ENCODE data around the gene PLA2G4E.

Gene PLA2G4E

GRCh38 chr15:41945731-41946130, 75.1 kb downstream of the PLA2G4E start:
- 86 to 89% methylated on average over 11 of the region's 11 CpGs for whole genome bisulfite sequencing, 2 experiments
- Histone ChIP-seq H3K4me3 (ENCODE audit: insufficient read depth, low read depth, low read length) (no peak overlapping the region), H3K27me3 (ENCODE audit: control insufficient read depth, insufficient read depth, low read length, poor library complexity, severe bottlenecking) (no peaks in the 10 kb centered on the region), H3K36me3 (ENCODE audit: control insufficient read depth, insufficient read depth, low read length) (no peaks in the 10 kb centered on the region), H3K4me1 (ENCODE audit: control insufficient read depth, insufficient read depth, low read length) (peaks cover 55% of the 10 kb centered on the region), H3K9me3 (ENCODE audit: control insufficient read depth, low read length) (no peaks in the 10 kb centered on the region), H3K27ac (ENCODE audit: insufficient read depth, low read depth, low read length, poor library complexity, severe bottlenecking) (no peak overlapping the region)

DNA sequence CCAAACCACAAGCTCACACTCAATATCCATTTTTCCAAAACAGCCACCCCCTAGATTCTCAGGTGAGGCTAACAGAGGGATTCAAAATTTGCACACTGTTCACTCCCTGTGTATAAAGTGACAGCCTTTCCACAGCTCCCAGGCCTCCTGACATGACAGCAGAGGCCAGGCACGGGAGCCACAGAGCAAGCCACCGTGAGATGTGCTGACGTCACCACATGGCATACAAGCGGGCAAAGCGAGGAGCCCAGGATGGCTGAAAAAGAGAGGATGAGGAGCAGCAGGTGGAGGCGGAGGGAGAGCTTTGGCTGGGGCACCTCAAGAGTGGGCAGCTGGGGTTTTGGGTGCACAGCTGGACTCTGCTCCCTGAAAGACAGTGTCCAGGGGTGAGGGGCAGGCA, 75.6 kb downstream of the PLA2G4E start:
- H3K27ac ChIP-seq (ENCODE audit: insufficient read depth, low read depth, low read length, poor library complexity, severe bottlenecking) = no peak overlapping the region
- H3K4me1 ChIP-seq (ENCODE audit: control insufficient read depth, insufficient read depth, low read length) = peaks cover 54% of the 10 kb centered on the region
- H3K36me3 ChIP-seq (ENCODE audit: control insufficient read depth, insufficient read depth, low read length) = no peaks in the 10 kb centered on the region
- H3K4me3 ChIP-seq (ENCODE audit: insufficient read depth, low read depth, low read length) = no peak overlapping the region
- H3K9me3 ChIP-seq (ENCODE audit: control insufficient read depth, low read length) = no peaks in the 10 kb centered on the region
- H3K27me3 ChIP-seq (ENCODE audit: control insufficient read depth, insufficient read depth, low read length, poor library complexity, severe bottlenecking) = no peaks in the 10 kb centered on the region
- WGBS, 2 experiments = 91 to 96% methylated on average over 6 of the region's 6 CpGs

DNA sequence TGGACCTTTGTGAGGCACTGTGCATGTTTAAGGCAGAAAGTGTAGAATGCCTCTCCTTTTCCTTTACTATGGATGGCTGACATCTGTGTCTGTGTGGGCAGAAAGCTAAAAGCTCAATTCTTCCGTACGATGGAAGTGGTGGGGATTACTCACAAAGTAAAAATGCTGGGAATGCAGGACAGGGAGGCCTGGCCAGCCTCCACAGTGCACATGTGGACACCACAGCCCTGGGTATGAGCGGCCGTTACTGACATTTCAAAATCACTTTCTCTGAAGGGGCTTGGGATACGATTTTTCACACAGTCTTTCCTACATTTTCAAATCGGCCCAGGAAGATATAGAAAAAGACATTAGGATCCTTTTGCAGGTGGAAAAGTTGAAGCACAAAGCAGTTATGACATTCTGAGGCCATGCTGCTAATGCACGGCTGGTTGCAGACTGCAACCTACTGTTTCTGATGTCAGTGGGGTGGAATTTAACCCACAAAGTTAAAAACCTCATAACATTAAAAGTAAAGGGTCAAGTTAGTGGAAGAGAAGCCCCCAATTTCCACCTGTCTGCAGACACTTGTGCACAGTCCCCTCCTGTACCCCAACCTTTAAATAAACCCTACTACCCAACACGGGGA, 76.4 kb downstream of the PLA2G4E start:
- H3K4me3 ChIP-seq (ENCODE audit: insufficient read depth, low read depth, low read length) = no peak overlapping the region
- H3K9me3 ChIP-seq (ENCODE audit: control insufficient read depth, low read length) = no peaks in the 10 kb centered on the region
- H3K27ac ChIP-seq (ENCODE audit: insufficient read depth, low read depth, low read length, poor library complexity, severe bottlenecking) = peak overlapping the region; percentile 20
- 80 to 84% methylated on average over 8 of the region's 8 CpGs for WGBS, 2 experiments
- H3K4me1 ChIP-seq (ENCODE audit: control insufficient read depth, insufficient read depth, low read length) = peaks cover 46% of the 10 kb centered on the region
- no peaks in the 10 kb centered on the region for H3K36me3 ChIP-seq (ENCODE audit: control insufficient read depth, insufficient read depth, low read length)
- no peaks in the 10 kb centered on the region for H3K27me3 ChIP-seq (ENCODE audit: control insufficient read depth, insufficient read depth, low read length, poor library complexity, severe bottlenecking)

DNA sequence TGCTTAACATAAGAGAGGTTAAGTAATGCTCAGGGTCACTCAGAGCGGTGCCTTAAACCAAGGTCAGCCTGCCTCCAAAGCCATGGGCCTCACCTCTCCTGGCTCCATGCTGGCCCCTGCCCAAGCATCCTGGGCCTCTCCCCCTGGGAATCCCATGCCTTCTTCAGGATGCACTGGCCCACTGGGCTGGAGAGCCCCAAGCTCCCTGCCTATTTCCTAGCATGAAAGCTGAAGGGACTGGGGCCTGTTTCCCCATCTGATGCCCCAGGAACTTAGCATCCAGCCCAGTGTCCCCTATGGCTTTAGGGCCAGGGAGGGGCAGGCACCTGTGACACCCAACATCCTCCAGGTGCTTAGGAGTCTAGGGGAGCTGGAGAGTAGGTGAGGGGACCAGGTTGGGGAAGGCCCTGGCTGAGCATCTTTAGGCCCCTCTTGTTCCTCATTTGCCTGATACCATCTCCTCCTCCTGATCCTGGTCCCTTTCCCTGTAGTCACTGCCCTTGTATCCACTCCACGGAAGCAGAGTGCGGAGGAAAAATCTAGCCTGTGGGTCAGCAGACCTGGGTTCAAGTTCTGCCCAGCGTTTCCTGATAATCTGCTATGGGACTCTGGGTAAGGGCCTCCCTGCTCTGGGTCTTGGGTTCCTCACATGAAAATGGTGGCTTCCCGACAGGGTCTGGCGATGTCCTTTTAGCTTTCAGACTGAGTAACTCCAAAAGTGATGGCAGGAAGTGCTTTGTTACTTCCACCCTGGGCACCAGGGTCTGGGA, 77.1 kb downstream of the PLA2G4E start:
- no peaks in the 10 kb centered on the region for H3K36me3 ChIP-seq (ENCODE audit: control insufficient read depth, insufficient read depth, low read length)
- H3K9me3 ChIP-seq (ENCODE audit: control insufficient read depth, low read length) = no peaks in the 10 kb centered on the region
- peaks cover 46% of the 10 kb centered on the region for H3K4me1 ChIP-seq (ENCODE audit: control insufficient read depth, insufficient read depth, low read length)
- peak overlapping the region; percentile 20 for H3K27ac ChIP-seq (ENCODE audit: insufficient read depth, low read depth, low read length, poor library complexity, severe bottlenecking)
- WGBS, 2 experiments = 94 to 96% methylated on average over 6 of the region's 6 CpGs
- H3K4me3 ChIP-seq (ENCODE audit: insufficient read depth, low read depth, low read length) = no peak overlapping the region
- no peaks in the 10 kb centered on the region for H3K27me3 ChIP-seq (ENCODE audit: control insufficient read depth, insufficient read depth, low read length, poor library complexity, severe bottlenecking)

- H3K27me3 ChIP-seq (ENCODE audit: control insufficient read depth, insufficient read depth, low read length, poor library complexity, severe bottlenecking) = no peaks in the 10 kb centered on the region
- WGBS, 2 experiments = 84 to 88% methylated on average over 7 of the region's 7 CpGs
- H3K4me3 ChIP-seq (ENCODE audit: insufficient read depth, low read depth, low read length) = no peak overlapping the region
- H3K9me3 ChIP-seq (ENCODE audit: control insufficient read depth, low read length) = no peaks in the 10 kb centered on the region
- no peaks in the 10 kb centered on the region for H3K36me3 ChIP-seq (ENCODE audit: control insufficient read depth, insufficient read depth, low read length)
- H3K27ac ChIP-seq (ENCODE audit: insufficient read depth, low read depth, low read length, poor library complexity, severe bottlenecking) = no peak overlapping the region
- H3K4me1 ChIP-seq (ENCODE audit: control insufficient read depth, insufficient read depth, low read length) = peaks cover 50% of the 10 kb centered on the region
Measured at GRCh38 chr15:41942886-41943285, 78.0 kb downstream of the PLA2G4E start.

GRCh38 chr15:41941644-41942415, 79.0 kb downstream of the PLA2G4E start:
- WGBS, 2 experiments = 70 to 72% methylated on average over 22 of the region's 22 CpGs
- H3K9me3 ChIP-seq (ENCODE audit: control insufficient read depth, low read length) = no peaks in the 10 kb centered on the region
- no peaks in the 10 kb centered on the region for H3K27me3 ChIP-seq (ENCODE audit: control insufficient read depth, insufficient read depth, low read length, poor library complexity, severe bottlenecking)
- no peaks in the 10 kb centered on the region for H3K36me3 ChIP-seq (ENCODE audit: control insufficient read depth, insufficient read depth, low read length)
- H3K4me1 ChIP-seq (ENCODE audit: control insufficient read depth, insufficient read depth, low read length) = peaks cover 52% of the 10 kb centered on the region
- no peak overlapping the region for H3K4me3 ChIP-seq (ENCODE audit: insufficient read depth, low read depth, low read length)
- peak overlapping the region; percentile 79 for H3K27ac ChIP-seq (ENCODE audit: insufficient read depth, low read depth, low read length, poor library complexity, severe bottlenecking)

- Histone ChIP-seq H3K27me3 (ENCODE audit: control insufficient read depth, insufficient read depth, low read length, poor library complexity, severe bottlenecking) (no peaks in the 10 kb centered on the region), H3K4me1 (ENCODE audit: control insufficient read depth, insufficient read depth, low read length) (peaks cover 44% of the 10 kb centered on the region), H3K4me3 (ENCODE audit: insufficient read depth, low read depth, low read length) (no peak overlapping the region), H3K27ac (ENCODE audit: insufficient read depth, low read depth, low read length, poor library complexity, severe bottlenecking) (no peak overlapping the region), H3K9me3 (ENCODE audit: control insufficient read depth, low read length) (no peaks in the 10 kb centered on the region), H3K36me3 (ENCODE audit: control insufficient read depth, insufficient read depth, low read length) (no peaks in the 10 kb centered on the region)
- WGBS, 2 experiments = 93 to 94% methylated on average over 13 of the region's 13 CpGs
Measured at GRCh38 chr15:41940441-41940857, 80.4 kb downstream of the PLA2G4E start.

- Histone ChIP-seq H3K36me3 (ENCODE audit: control insufficient read depth, insufficient read depth, low read length) (no peaks in the 10 kb centered on the region), H3K27ac (ENCODE audit: insufficient read depth, low read depth, low read length, poor library complexity, severe bottlenecking) (no peak overlapping the region), H3K4me3 (ENCODE audit: insufficient read depth, low read depth, low read length) (no peak overlapping the region), H3K9me3 (ENCODE audit: control insufficient read depth, low read length) (no peaks in the 10 kb centered on the region), H3K4me1 (ENCODE audit: control insufficient read depth, insufficient read depth, low read length) (peaks cover 43% of the 10 kb centered on the region), H3K27me3 (ENCODE audit: control insufficient read depth, insufficient read depth, low read length, poor library complexity, severe bottlenecking) (no peaks in the 10 kb centered on the region)
- 97% methylated on average over 9 of the region's 9 CpGs for WGBS, 2 experiments
Measured at GRCh38 chr15:41939986-41940385, 80.9 kb downstream of the PLA2G4E start.

DNA sequence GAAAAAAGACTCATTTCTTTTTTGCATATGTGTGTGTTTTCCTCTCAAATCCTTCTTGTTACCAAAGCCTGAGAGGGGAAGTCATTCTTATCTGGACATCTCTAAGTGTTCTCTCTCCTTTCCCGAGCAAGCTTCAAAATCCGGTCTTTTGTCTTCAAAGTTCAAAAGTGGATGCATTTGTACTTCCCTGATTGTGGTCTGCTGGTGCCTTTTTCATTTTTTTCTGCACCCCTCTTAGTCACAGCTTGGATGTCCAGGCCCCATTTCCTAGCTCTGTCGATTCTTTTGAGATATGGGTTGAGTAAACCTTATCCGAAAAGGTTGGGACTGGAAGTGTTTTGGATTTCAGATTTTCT, 83.3 kb downstream of the PLA2G4E start:
- H3K27me3 ChIP-seq (ENCODE audit: control insufficient read depth, insufficient read depth, low read length, poor library complexity, severe bottlenecking) = no peaks in the 10 kb centered on the region
- no peak overlapping the region for H3K27ac ChIP-seq (ENCODE audit: insufficient read depth, low read depth, low read length, poor library complexity, severe bottlenecking)
- no peaks in the 10 kb centered on the region for H3K9me3 ChIP-seq (ENCODE audit: control insufficient read depth, low read length)
- 92 to 96% methylated on average over 3 to 4 of the region's 4 CpGs for WGBS, 2 experiments
- no peak overlapping the region for H3K4me3 ChIP-seq (ENCODE audit: insufficient read depth, low read depth, low read length)
- no peaks in the 10 kb centered on the region for H3K36me3 ChIP-seq (ENCODE audit: control insufficient read depth, insufficient read depth, low read length)
- H3K4me1 ChIP-seq (ENCODE audit: control insufficient read depth, insufficient read depth, low read length) = peaks cover 33% of the 10 kb centered on the region

Measured in ectodermal cell (in vitro differentiated cells).